T-cell (primary cell): ENCODE results near the gene ATP5MG. TPM values are rescaled to one million over a fixed set of nuclear protein-coding genes. Genes with fewer than 3 reads are reported as not detected.
"Not testable (repeated sequence)": the region's sequence is repeated elsewhere in the genome, so short reads cannot be mapped to it uniquely, and the experiment has no call there.

Experiments used
- ATAC-seq, 4 experiments: fragments of 200-7000 bp in 3 of 4; fragments of 150-1000 bp in 1 of 4; cut with Tn5 transposase; replicated peaks in 1 of 4; 1 replicate in 3 of 4; 2 replicates in 1 of 4; pipeline ENCODE4 v1.10.0; 2021; ENCODE audit warnings: moderate library complexity in 3 of 4, mild to moderate bottlenecking in 2 of 4, moderate number of reproducible peaks in 1 of 4
- CTCF ChIA-PET, 2 donors: fragments of 300-600 bp; sonication (Branson Sonifier 250); formaldehyde crosslinking; loops; one replicate each; lab custom pipeline; 2022; ENCODE audit warnings: antibody characterized with exemption in 2 of 2; lab: Charles Lee
- POLR2A ChIA-PET, 2 donors: fragments of 300-600 bp; sonication (Branson Sonifier 250); formaldehyde crosslinking; loops; one replicate each; lab custom pipeline; 2022; ENCODE audit warnings: antibody characterized with exemption in 2 of 2; lab: Charles Lee
- DNase-seq, 35 experiments: peaks; one replicate each; pipeline versions ENCODE4 v3.0.0 to v3.0.0-alpha.2; 2013 to 2023
- H3K27ac ChIP-seq: one replicate; pipeline ENCODE4 v1.5.1; 2013; ENCODE audit warnings: low read length
- H3K27me3 ChIP-seq, 2 experiments: replicated peaks in 1 of 2; 1 replicate in 1 of 2; 2 replicates in 1 of 2; pipeline versions ENCODE4 v1.6.1 to v1.7.0; 2013; ENCODE audit warnings: low read length in 1 of 2, mixed read lengths in 1 of 2; ENCODE audit not compliant: control insufficient read depth in 2 of 2, insufficient read depth in 2 of 2; ENCODE audit errors: extremely low read depth in 1 of 2
- H3K36me3 ChIP-seq, 2 donors: 1 replicate in 1 of 2; 2 replicates in 1 of 2; pipeline versions ENCODE4 v1.6.1 to v1.7.0; 2013; ENCODE audit warnings: low read length in 1 of 2; ENCODE audit not compliant: control insufficient read depth in 2 of 2, insufficient read depth in 1 of 2; ENCODE audit errors: extremely low read depth in 1 of 2
- H3K4me1 ChIP-seq, 2 experiments: 1 replicate in 1 of 2; 2 replicates in 1 of 2; pipeline versions ENCODE4 v1.6.1 to v1.7.0; 2013; ENCODE audit warnings: low read length in 2 of 2, mixed read lengths in 1 of 2; ENCODE audit not compliant: insufficient read depth in 2 of 2, control insufficient read depth in 1 of 2; ENCODE audit errors: extremely low read depth in 1 of 2
- H3K4me3 ChIP-seq, 2 donors: 1 replicate in 1 of 2; 2 replicates in 1 of 2; pipeline versions ENCODE4 v1.5.1 to v1.7.0; 2013; ENCODE audit warnings: mild to moderate bottlenecking in 2 of 2, low read length in 1 of 2, moderate library complexity in 1 of 2; ENCODE audit not compliant: control insufficient read depth in 1 of 2; ENCODE audit errors: extremely low read depth in 1 of 2
- H3K9me3 ChIP-seq: 2 replicates; pipeline ENCODE4 v1.7.0; 2013
- H3K27ac Mint-ChIP-seq, 2 donors: one replicate each; pipeline ENCODE4 v1.8.0; 2020 to 2021; ENCODE audit warnings: mild to moderate bottlenecking in 2 of 2, mixed read lengths in 2 of 2
- H3K27me3 Mint-ChIP-seq, 2 donors: one replicate each; pipeline ENCODE4 v1.8.0; 2021 to 2022; ENCODE audit warnings: mixed read lengths in 2 of 2
- H3K36me3 Mint-ChIP-seq: one replicate; pipeline ENCODE4 v1.8.0; 2021; ENCODE audit warnings: mixed read lengths
- H3K4me1 Mint-ChIP-seq, 3 donors: one replicate each; pipeline ENCODE4 v1.8.0; 2020 to 2022; ENCODE audit warnings: mixed read lengths in 3 of 3, mild to moderate bottlenecking in 1 of 3
- H3K4me3 Mint-ChIP-seq, 3 donors: one replicate each; pipeline ENCODE4 v1.8.0; 2020 to 2022; ENCODE audit warnings: mild to moderate bottlenecking in 3 of 3, mixed read lengths in 3 of 3, moderate library complexity in 3 of 3
- H3K9me3 Mint-ChIP-seq, 3 donors: one replicate each; pipeline ENCODE4 v1.8.0; 2020 to 2022; ENCODE audit warnings: mixed read lengths in 3 of 3
- WGBS: methylation state at CpG from one replicate; pipeline ENCODE4 v1.1.5; 2013; ENCODE audit warnings: missing lambda C conversion rate; ENCODE audit not compliant: insufficient coverage; 5-methylcytosine and 5-hydroxymethylcytosine counted together
- total RNA-seq, 35 experiments: library from RNA in 6 of 35; stranded (reverse) in 6 of 35; fragments of 120-200 nt in 1 of 35; gene quantifications; one replicate each; pipeline versions ENCODE4 v1.2.1 to v1.2.4 and lab custom pipeline; 2013 to 2026

ATP5MG gene
- total RNA-seq, 5 donors from 2014 or later (not counting 1 experiment from before 2014, with no cell fraction given): 140 to 188 (median 172) TPM

DNA sequence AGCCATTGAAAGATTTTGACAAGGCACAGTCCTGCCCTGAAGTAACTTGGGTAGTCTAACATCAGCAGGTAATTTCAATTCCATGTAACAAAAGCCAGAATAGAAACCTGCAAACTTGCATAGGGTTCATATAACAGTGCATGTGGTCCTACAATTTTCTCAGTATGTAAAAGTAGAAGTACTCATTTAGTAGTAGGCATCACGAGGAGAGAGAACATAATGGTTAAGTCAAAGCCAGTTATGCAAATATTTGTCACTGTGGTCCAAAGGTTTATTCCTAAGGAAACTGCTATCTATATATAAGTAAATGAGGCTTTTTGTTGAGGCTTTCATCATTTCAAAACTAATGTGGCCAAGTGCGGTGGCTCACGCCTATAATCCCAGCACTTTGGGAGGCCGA, 10.1 kb downstream of the ATP5MG start:
- DNase-seq (no peak), ATAC-seq (no peak)
- POLR2A ChIA-PET: interaction anchor here in 1 of 2 donors (0.6 kb wide), 1 partner anchor 33 kb away, joined by 3 read pairs; no protein-coding TSS in a partner anchor
- no peak overlapping the region for H3K4me3 ChIP-seq
- peaks cover 28% of the 10 kb centered on the region for H3K36me3 Mint-ChIP-seq
- peaks cover 10 to 24% (median 20%) of the 10 kb centered on the region in 3 donors for H3K4me1 Mint-ChIP-seq
- no peak overlapping the region for H3K27ac Mint-ChIP-seq
- no peaks in the 10 kb centered on the region for H3K27me3 Mint-ChIP-seq
- CTCF ChIA-PET: interaction anchor here in 1 of 2 donors (0.7 kb wide), 1 partner anchor 1574 kb away, joined by 3 read pairs; no protein-coding TSS in a partner anchor
- WGBS: no CpG with 5 or more reads among the region's 4 CpGs
- peaks cover 7 to 33% of the 10 kb centered on the region in 2 donors for H3K36me3 ChIP-seq
- H3K9me3 ChIP-seq: no peaks in the 10 kb centered on the region
- H3K27ac ChIP-seq: no peak overlapping the region
- H3K27me3 ChIP-seq: no peaks in the 10 kb centered on the region
- no peak overlapping the region for H3K4me3 Mint-ChIP-seq
- no peaks in the 10 kb centered on the region for H3K9me3 Mint-ChIP-seq
- H3K4me1 ChIP-seq: peaks cover 0 to 3% of the 10 kb centered on the region in 2 experiments

DNA sequence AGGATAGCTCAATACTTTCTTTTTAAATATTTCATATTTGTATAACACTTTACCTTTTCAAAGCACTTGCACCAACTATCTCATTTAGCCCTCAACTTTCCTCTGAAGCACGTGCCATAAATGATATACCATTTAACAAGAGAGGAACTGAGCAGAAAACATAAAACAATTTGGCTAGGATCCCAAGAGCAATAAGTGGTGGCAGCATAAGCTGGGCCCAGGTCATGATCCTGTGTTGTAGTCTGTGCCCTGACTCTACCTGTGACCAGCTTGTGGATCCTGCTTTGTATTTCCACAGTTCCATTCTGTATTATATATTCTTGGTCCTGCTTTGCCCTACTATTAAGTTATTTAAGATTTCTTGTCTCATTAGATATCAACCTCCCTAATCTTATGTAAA, 11.5 kb downstream of the ATP5MG start:
- Mint-ChIP-seq H3K4me3 (no peak overlapping the region), H3K27ac (peak overlapping the region in 1 of 2 donors; percentile 12), H3K9me3 (no peaks in the 10 kb centered on the region), H3K27me3 (no peaks in the 10 kb centered on the region), H3K4me1 (peaks cover 7 to 19% (median 15%) of the 10 kb centered on the region in 3 donors), H3K36me3 (peaks cover 20% of the 10 kb centered on the region)
- H3K4me1 ChIP-seq: peaks cover 0 to 3% of the 10 kb centered on the region in 2 experiments
- ChIA-PET CTCF (interaction anchor here in 1 of 2 donors (0.6 to 0.9 kb wide), 2 partner anchors 10 to 62 kb away, joined by 3 to 4 read pairs; no protein-coding TSS in a partner anchor), POLR2A (no interaction called here)
- H3K36me3 ChIP-seq: peaks cover 2 to 20% of the 10 kb centered on the region in 2 donors
- no peak for ATAC-seq
- DNase-seq: no peak
- no peaks in the 10 kb centered on the region for H3K9me3 ChIP-seq
- H3K27me3 ChIP-seq: no peaks in the 10 kb centered on the region
- H3K4me3 ChIP-seq: no peak overlapping the region
- WGBS: no CpG with 5 or more reads among the region's 1 CpG
- no peak overlapping the region for H3K27ac ChIP-seq

DNA sequence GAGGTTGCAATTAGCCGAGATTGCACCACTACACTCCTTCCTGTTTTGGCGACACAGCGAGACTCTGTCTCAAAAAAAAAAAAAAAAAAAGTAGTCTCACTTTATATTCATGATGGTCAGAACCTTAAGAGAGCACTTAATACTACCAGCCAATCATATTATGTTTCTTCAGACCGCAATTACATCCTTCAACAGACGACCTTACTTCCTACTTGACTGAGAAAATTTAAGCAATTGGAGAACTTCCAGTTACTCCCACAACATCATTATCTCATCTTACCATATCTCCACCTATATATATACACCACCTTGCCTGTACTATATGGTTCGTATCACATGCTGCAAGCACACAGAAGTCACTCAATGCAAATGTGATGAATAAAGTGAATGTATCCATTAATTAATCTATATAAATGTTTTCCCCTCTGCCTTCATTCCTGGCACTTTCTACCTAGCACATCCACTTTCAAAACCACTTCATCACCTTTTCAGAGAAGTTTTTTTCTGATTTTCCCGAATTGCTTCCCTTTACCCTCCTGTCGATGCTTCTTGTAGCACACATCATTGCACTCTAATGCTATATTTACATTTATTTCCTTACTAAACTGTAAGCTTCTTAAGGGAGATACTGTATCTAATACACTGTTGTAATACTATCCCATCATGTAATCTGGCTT, 13.8 kb downstream of the ATP5MG start:
- Mint-ChIP-seq H3K4me3 (no peak overlapping the region), H3K27ac (no peak overlapping the region), H3K36me3 (peaks cover 12% of the 10 kb centered on the region), H3K9me3 (no peaks in the 10 kb centered on the region), H3K4me1 (peaks cover 0 to 6% (median 0%) of the 10 kb centered on the region in 3 donors), H3K27me3 (no peaks in the 10 kb centered on the region)
- H3K27ac ChIP-seq: no peak overlapping the region
- WGBS: 38% methylated on average over 4 of the region's 8 CpGs
- CTCF ChIA-PET: interaction anchor here in 1 of 2 donors (0.7 kb wide), 1 partner anchor 971 kb away, joined by 3 read pairs; no protein-coding TSS in a partner anchor
- H3K4me1 ChIP-seq: no peaks in the 10 kb centered on the region
- no peaks in the 10 kb centered on the region for H3K9me3 ChIP-seq
- no peak for ATAC-seq
- DNase-seq: no peak
- H3K36me3 ChIP-seq: peaks cover 2 to 4% of the 10 kb centered on the region in 2 donors
- H3K27me3 ChIP-seq: no peaks in the 10 kb centered on the region
- H3K4me3 ChIP-seq: no peak overlapping the region
- POLR2A ChIA-PET: interaction anchor here in 1 of 2 donors (0.5 kb wide), 1 partner anchor 10 kb away, joined by 3 read pairs; no protein-coding TSS in a partner anchor

DNA sequence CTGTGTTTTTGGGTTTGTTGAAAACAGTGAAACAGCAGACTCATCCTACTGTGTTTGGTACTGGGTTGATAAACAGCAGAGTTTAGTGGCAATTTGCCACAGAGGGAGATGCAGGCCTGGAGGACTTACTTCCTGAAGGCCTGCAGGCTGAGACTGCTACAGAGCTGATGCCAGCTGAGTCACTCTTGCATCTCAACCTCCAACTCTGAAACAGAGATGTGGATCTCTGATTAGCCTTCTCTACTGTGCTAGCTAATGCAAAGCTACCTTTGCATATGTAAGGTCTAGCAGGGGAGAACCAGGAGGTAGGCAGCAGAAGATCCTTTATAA, 14.3 kb downstream of the ATP5MG start:
- Histone ChIP-seq H3K27me3 (no peaks in the 10 kb centered on the region), H3K4me1 (no peaks in the 10 kb centered on the region), H3K4me3 (no peak overlapping the region), H3K36me3 (peaks cover 2% of the 10 kb centered on the region in 2 donors), H3K9me3 (no peaks in the 10 kb centered on the region), H3K27ac (no peak overlapping the region)
- ATAC-seq: peak; percentile 42 to 83 (median 67)
- Mint-ChIP-seq H3K27ac (no peak overlapping the region), H3K4me3 (no peak overlapping the region), H3K27me3 (no peaks in the 10 kb centered on the region), H3K9me3 (no peaks in the 10 kb centered on the region), H3K4me1 (peaks cover 0 to 2% (median 0%) of the 10 kb centered on the region in 3 donors), H3K36me3 (peaks cover 8% of the 10 kb centered on the region)
- CTCF ChIA-PET: no interaction called here
- peak in 2 of 35 experiments; percentile 17 to 22 for DNase-seq
- POLR2A ChIA-PET: no interaction called here

DNA sequence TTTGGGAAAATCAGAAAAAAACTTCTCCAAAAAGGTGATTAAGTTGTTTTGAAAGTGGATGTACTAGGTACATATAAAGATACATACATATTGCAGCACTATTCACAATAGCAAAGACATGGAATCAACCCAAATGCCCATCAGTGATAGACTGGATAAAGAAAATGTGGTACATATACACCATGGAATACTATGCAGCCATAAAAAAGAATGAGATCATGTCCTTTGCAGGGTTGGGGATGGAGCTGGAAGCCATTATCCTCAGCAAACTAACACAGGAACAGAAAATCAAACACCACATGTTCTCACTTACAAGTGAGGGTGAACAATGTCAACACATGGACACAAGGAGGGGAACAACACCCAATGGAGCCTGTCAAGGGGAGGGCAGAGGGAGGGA, 15.5 kb downstream of the ATP5MG start:
- H3K9me3 ChIP-seq, ATAC-seq, H3K27me3 ChIP-seq, H3K36me3 Mint-ChIP-seq, DNase-seq, H3K4me1 Mint-ChIP-seq, H3K27ac ChIP-seq, H3K4me3 Mint-ChIP-seq, H3K4me3 ChIP-seq, H3K27ac Mint-ChIP-seq, H3K4me1 ChIP-seq, H3K27me3 Mint-ChIP-seq, POLR2A ChIA-PET, H3K9me3 Mint-ChIP-seq, H3K36me3 ChIP-seq: not testable (repeated sequence)
- CTCF ChIA-PET: interaction anchor here in 1 of 2 donors (0.6 kb wide), 1 partner anchor 19 kb away, joined by 3 read pairs; no protein-coding TSS in a partner anchor

DNA sequence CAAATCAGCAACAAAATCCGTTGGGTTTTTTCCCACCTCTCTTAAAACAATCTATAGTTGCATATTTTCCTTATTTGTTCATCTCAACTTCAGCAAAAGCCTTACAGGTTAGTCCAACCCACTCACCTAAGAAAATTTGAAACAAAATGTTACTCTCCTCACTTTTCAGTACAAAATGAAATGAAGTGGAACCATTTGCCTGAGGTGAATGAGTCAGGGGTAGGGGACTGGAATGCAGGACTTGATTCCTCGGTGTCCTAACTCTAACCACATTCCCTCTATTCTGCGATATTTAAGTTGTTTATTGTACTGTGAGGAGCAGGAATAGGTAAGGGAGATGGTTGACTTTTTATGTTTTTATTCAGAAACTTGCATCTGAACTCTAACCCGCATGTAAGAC, 16.4 kb downstream of the ATP5MG start:
- no peak overlapping the region for H3K4me3 ChIP-seq
- H3K27ac ChIP-seq: no peak overlapping the region
- peaks cover 3% of the 10 kb centered on the region for H3K36me3 Mint-ChIP-seq
- H3K9me3 ChIP-seq: no peaks in the 10 kb centered on the region
- H3K9me3 Mint-ChIP-seq: no peaks in the 10 kb centered on the region
- no CpG with 5 or more reads among the region's 4 CpGs for WGBS
- no peaks in the 10 kb centered on the region for H3K27me3 ChIP-seq
- no peak for DNase-seq
- no peak for ATAC-seq
- H3K4me3 Mint-ChIP-seq: no peak overlapping the region
- H3K4me1 ChIP-seq: no peaks in the 10 kb centered on the region
- no peak overlapping the region for H3K27ac Mint-ChIP-seq
- no peaks in the 10 kb centered on the region for H3K4me1 Mint-ChIP-seq
- no peaks in the 10 kb centered on the region for H3K27me3 Mint-ChIP-seq
- peaks cover 0 to 2% of the 10 kb centered on the region in 2 donors for H3K36me3 ChIP-seq
- ChIA-PET POLR2A (no interaction called here), CTCF (no interaction called here)
